ENCODE results near the gene SSR4. TPM values are rescaled to one million over a fixed set of nuclear protein-coding genes. Genes with fewer than 3 reads are reported as not detected.

SSR4 gene
- total and polyA plus RNA-seq, 2 donors (not counting 1 experiment from before 2014, with no cell fraction given), result 134 to 297 TPM

DNA sequence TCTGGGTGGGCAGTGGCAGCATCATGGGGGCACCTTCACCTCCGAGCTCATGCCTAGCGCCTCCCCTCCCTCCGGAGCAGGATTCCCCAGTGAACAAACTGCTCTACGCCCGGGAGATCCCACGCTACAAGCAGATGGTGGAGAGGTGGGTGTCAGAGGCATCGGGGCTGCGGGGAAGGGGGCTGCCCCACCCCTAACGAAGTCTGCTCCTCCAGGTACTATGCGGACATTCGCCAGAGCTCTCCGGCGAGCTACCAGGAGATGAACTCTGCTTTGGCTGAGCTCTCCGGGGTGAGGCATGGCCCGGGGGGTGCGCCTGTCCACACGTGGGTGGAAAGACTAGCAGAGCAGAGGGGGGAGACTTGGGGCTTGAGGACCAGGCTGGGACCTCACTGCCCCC, 16.3 kb upstream of the SSR4 start:
- no peaks in the 10 kb centered on the region for H3K79me2 ChIP-seq (ENCODE audit: control insufficient read depth, insufficient read depth, low read length)
- H3K9me3 ChIP-seq (ENCODE audit: control extremely low read depth in 1 of 3, control insufficient read depth in 2 of 3, insufficient read depth in 1 of 3, low read length in 2 of 3), result no peaks in the 10 kb centered on the region
- Mint-ChIP-seq H3K4me1 (peaks cover 4% of the 10 kb centered on the region), H3K27me3 (peaks cover 7% of the 10 kb centered on the region), H3K27ac (no peak overlapping the region), H3K9me3 (ENCODE audit: insufficient read depth) (no peaks in the 10 kb centered on the region), H3K4me3 (no peak overlapping the region)
- TF ChIP-seq, protein P1, sequence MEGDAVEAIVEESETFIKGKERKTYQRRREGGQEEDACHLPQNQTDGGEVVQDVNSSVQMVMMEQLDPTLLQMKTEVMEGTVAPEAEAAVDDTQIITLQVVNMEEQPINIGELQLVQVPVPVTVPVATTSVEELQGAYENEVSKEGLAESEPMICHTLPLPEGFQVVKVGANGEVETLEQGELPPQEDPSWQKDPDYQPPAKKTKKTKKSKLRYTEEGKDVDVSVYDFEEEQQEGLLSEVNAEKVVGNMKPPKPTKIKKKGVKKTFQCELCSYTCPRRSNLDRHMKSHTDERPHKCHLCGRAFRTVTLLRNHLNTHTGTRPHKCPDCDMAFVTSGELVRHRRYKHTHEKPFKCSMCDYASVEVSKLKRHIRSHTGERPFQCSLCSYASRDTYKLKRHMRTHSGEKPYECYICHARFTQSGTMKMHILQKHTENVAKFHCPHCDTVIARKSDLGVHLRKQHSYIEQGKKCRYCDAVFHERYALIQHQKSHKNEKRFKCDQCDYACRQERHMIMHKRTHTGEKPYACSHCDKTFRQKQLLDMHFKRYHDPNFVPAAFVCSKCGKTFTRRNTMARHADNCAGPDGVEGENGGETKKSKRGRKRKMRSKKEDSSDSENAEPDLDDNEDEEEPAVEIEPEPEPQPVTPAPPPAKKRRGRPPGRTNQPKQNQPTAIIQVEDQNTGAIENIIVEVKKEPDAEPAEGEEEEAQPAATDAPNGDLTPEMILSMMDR (IDR thresholded peaks at IDR 0.05), result no peak
- no peak for TF ChIP-seq EZH2 (IDR thresholded peaks at IDR 0.05; ENCODE audit: borderline replicate concordance, insufficient read depth, low read depth, low read length, poor library complexity, severe bottlenecking)
- H4K20me1 ChIP-seq (ENCODE audit: control insufficient read depth, insufficient read depth, low read length, poor library complexity, severe bottlenecking), result no peaks in the 10 kb centered on the region
- DNase-seq, result no peak
- WGBS (ENCODE audit: insufficient coverage), result 75% methylated on average over 8 of the region's 17 CpGs
- H3K27ac ChIP-seq (ENCODE audit: low read length in 2 of 2), result no peak overlapping the region
- no peak overlapping the region for H3K9ac ChIP-seq (ENCODE audit: low read length)
- ChIA-PET CTCF (interaction anchor here (1.2 kb wide), 1 partner anchor 169 kb away, joined by 3 read pairs; no protein-coding TSS in a partner anchor), POLR2A (interaction anchor here (0.6 kb wide), 1 partner anchor 133 kb away, joined by 4 read pairs; no protein-coding TSS in a partner anchor)
- peaks cover 0 to 2% (median 0%) of the 10 kb centered on the region in 4 experiments for H3K27me3 ChIP-seq (replicated peaks in 1 of 4; ENCODE audit: control extremely low read depth in 1 of 4, control insufficient read depth in 3 of 4, insufficient read depth in 4 of 4, low read length in 3 of 4)
- no peaks in the 10 kb centered on the region for H3K36me3 ChIP-seq (replicated peaks in 1 of 2; ENCODE audit: control extremely low read depth in 1 of 2, control insufficient read depth in 1 of 2, extremely low read depth in 1 of 2, insufficient read depth in 2 of 2, low read length in 1 of 2)
- H3K4me1 ChIP-seq (ENCODE audit: control insufficient read depth in 2 of 2, insufficient read depth in 2 of 2, low read length in 2 of 2), result no peaks in the 10 kb centered on the region
- H3K4me3 ChIP-seq (ENCODE audit: control extremely low read depth in 1 of 5, extremely low read depth in 1 of 5, insufficient read depth in 1 of 5, low read depth in 2 of 5, low read length in 4 of 5), result no peak overlapping the region
- no peak for ATAC-seq (ENCODE audit: low read depth)
- no peak overlapping the region for H2AFZ ChIP-seq (ENCODE audit: insufficient read depth, low read depth, low read length, poor library complexity, severe bottlenecking)
- intact Hi-C loops (cut with micrococcal nuclease), result no loop called here
- no peak overlapping the region for H3K4me2 ChIP-seq (replicated peaks; ENCODE audit: low read depth, low read length, poor library complexity, severe bottlenecking)

DNA sequence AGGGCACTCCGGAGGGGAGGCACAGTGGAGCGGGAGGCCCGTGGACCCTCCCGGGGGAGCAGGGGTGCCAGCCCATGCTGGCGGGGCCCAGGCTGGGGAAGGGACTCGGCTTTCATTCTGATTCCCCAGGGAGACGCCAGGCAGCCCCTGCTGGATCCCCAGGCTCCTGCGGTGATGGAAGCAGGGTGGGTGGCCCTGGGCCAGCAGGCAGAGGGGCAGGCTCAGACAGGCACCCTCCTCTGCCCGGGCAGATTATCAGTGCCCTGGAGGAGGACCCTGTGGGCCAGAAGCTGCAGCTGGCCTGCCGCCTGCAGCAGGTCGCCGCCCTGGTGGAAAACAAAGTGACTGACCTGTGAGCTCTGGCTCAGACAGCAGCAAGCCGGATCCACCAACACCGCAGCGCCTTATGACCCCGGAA, 15.8 kb upstream of the SSR4 start:
- 84% methylated on average over 9 of the region's 16 CpGs for WGBS (ENCODE audit: insufficient coverage)
- no peak for ATAC-seq (ENCODE audit: low read depth)
- Histone ChIP-seq H3K9me3 (ENCODE audit: control extremely low read depth in 1 of 3, control insufficient read depth in 2 of 3, insufficient read depth in 1 of 3, low read length in 2 of 3) (no peaks in the 10 kb centered on the region), H3K4me2 (replicated peaks; ENCODE audit: low read depth, low read length, poor library complexity, severe bottlenecking) (no peak overlapping the region), H3K4me3 (ENCODE audit: control extremely low read depth in 1 of 5, extremely low read depth in 1 of 5, insufficient read depth in 1 of 5, low read depth in 2 of 5, low read length in 4 of 5) (no peak overlapping the region), H3K79me2 (ENCODE audit: control insufficient read depth, insufficient read depth, low read length) (no peaks in the 10 kb centered on the region), H3K27me3 (replicated peaks in 1 of 4; ENCODE audit: control extremely low read depth in 1 of 4, control insufficient read depth in 3 of 4, insufficient read depth in 4 of 4, low read length in 3 of 4) (peaks cover 0 to 2% (median 0%) of the 10 kb centered on the region in 4 experiments), H3K27ac (ENCODE audit: low read length in 2 of 2) (no peak overlapping the region), H3K9ac (ENCODE audit: low read length) (no peak overlapping the region), H3K36me3 (replicated peaks in 1 of 2; ENCODE audit: control extremely low read depth in 1 of 2, control insufficient read depth in 1 of 2, extremely low read depth in 1 of 2, insufficient read depth in 2 of 2, low read length in 1 of 2) (no peaks in the 10 kb centered on the region), H4K20me1 (ENCODE audit: control insufficient read depth, insufficient read depth, low read length, poor library complexity, severe bottlenecking) (no peaks in the 10 kb centered on the region), H3K4me1 (ENCODE audit: control insufficient read depth in 2 of 2, insufficient read depth in 2 of 2, low read length in 2 of 2) (no peaks in the 10 kb centered on the region), H2AFZ (ENCODE audit: insufficient read depth, low read depth, low read length, poor library complexity, severe bottlenecking) (no peak overlapping the region)
- Mint-ChIP-seq H3K9me3 (ENCODE audit: insufficient read depth) (no peaks in the 10 kb centered on the region), H3K4me3 (no peak overlapping the region), H3K27ac (no peak overlapping the region), H3K4me1 (peaks cover 4% of the 10 kb centered on the region), H3K27me3 (peaks cover 7% of the 10 kb centered on the region)
- no peak for TF ChIP-seq EZH2 (IDR thresholded peaks at IDR 0.05; ENCODE audit: borderline replicate concordance, insufficient read depth, low read depth, low read length, poor library complexity, severe bottlenecking)
- TF ChIP-seq, protein P1 (IDR thresholded peaks at IDR 0.05), result no peak
- intact Hi-C loops (cut with micrococcal nuclease), result no loop called here
- CTCF ChIA-PET, result interaction anchor here (1.2 kb wide), 1 partner anchor 168 kb away, joined by 3 read pairs; no protein-coding TSS in a partner anchor
- POLR2A ChIA-PET, result no interaction called here
- no peak for DNase-seq

Data from B cell (primary cell).